Spleen (tissue), 11 donors: Measurements from ENCODE around the gene STIM1. TPM values are rescaled to one million over a fixed set of nuclear protein-coding genes. Genes with fewer than 3 reads are reported as not detected.

Experiments used
- DNase-seq: peaks from one replicate; pipeline ENCODE4 v3.0.0-alpha.2; 2020
- H3K27ac ChIP-seq, 8 donors: fragments of 200-600 bp; sonication (generic) in 7 of 8; 1 replicate in 4 of 8; 2 replicates in 4 of 8; pipeline versions ENCODE4 v1.5.0 to v1.8.0; 2016 to 2021; ENCODE audit warnings: inconsistent platforms in 4 of 8, mild to moderate bottlenecking in 4 of 8, moderate library complexity in 1 of 8
- H3K27me3 ChIP-seq, 7 donors: fragments of 200-600 bp; sonication (generic) in 6 of 7; replicated peaks in 1 of 7; 1 replicate in 4 of 7; 2 replicates in 3 of 7; pipeline versions ENCODE4 v1.5.0 to v1.8.0; 2016 to 2021; ENCODE audit warnings: inconsistent platforms in 3 of 7, mild to moderate bottlenecking in 1 of 7
- H3K36me3 ChIP-seq, 6 donors: fragments of 200-600 bp; sonication (generic) in 5 of 6; 1 replicate in 4 of 6; 2 replicates in 2 of 6; pipeline versions ENCODE4 v1.5.0 to v1.8.0; 2016 to 2021; ENCODE audit warnings: inconsistent platforms in 2 of 6
- H3K4me1 ChIP-seq, 6 donors: fragments of 200-600 bp; sonication (generic) in 5 of 6; 1 replicate in 3 of 6; 2 replicates in 3 of 6; pipeline versions ENCODE4 v1.5.0 to v1.8.0; 2016 to 2021; ENCODE audit warnings: inconsistent platforms in 3 of 6
- H3K4me3 ChIP-seq, 8 donors: fragments of 200-600 bp; sonication (generic) in 7 of 8; 1 replicate in 4 of 8; 2 replicates in 4 of 8; pipeline versions ENCODE4 v1.5.0 to v1.8.0; 2016 to 2021; ENCODE audit warnings: inconsistent platforms in 4 of 8, mild to moderate bottlenecking in 4 of 8, moderate library complexity in 2 of 8
- H3K9me3 ChIP-seq, 8 donors: fragments of 200-600 bp; sonication (generic) in 7 of 8; 1 replicate in 4 of 8; 2 replicates in 4 of 8; pipeline versions ENCODE4 v1.5.0 to v1.8.0; 2016 to 2021; ENCODE audit warnings: inconsistent platforms in 4 of 8
- CTCF ChIP-seq, 11 experiments: fragments of 200-600 bp in 7 of 11; fragments of 450-650 bp in 4 of 11; sonication (generic) in 4 of 11; IDR thresholded peaks in 8 of 11; conservative IDR thresholded peaks in 3 of 11; 1 replicate in 7 of 11; 2 replicates in 4 of 11; pipeline versions ENCODE4 v1.4.0 to v1.8.0; 2016 to 2021; ENCODE audit warnings: antibody characterized with exemption in 11 of 11, inconsistent platforms in 4 of 11, mild to moderate bottlenecking in 1 of 11
- POLR2A ChIP-seq, 3 donors: fragments of 450-650 bp; IDR thresholded peaks; one replicate each; pipeline ENCODE4 v1.5.1; 2017; ENCODE audit warnings: antibody characterized with exemption in 3 of 3, mild to moderate bottlenecking in 1 of 3
- POLR2AphosphoS5 ChIP-seq, 3 donors: sonication (generic); formaldehyde crosslinking; IDR thresholded peaks; one replicate each; pipeline ENCODE4 v1.5.1; 2017; ENCODE audit warnings: antibody characterized with exemption in 3 of 3
- WGBS, 5 donors: extraction: QIAGEN DNeasy Blood & Tissue Kit in 3 of 5; methylation state at CpG; one replicate each; pipeline versions ENCODE4 v1.1.5 to v1.1.7; 2013 to 2018; 5-methylcytosine and 5-hydroxymethylcytosine counted together
- intact Hi-C: fragments of 100-400 bp; cut with DNase I; formaldehyde crosslinking; loops from one replicate; pipeline ENCODE4 v1.15.0; 2023; ENCODE audit warnings: low total_unique reads
- polyA plus RNA-seq, 3 donors: library from polyadenylated mRNA; stranded (reverse); fragments of 200-250 nt; gene quantifications; one replicate each; pipeline ENCODE4 v1.2.1, GENCODE V29; 2013
- total RNA-seq, 7 donors: library from RNA; depleted of rRNA in 3 of 7; stranded (reverse); fragments of >200 nt in 3 of 7; fragmentation: NEBNext Ultra II Directional in 4 of 7; extraction: Animal tissue kit (Norgen Biotek cat#: 25700) in 4 of 7; gene quantifications; one replicate each; pipeline versions ENCODE4 v1.1.0 to v1.2.1, GENCODE V29; 2016 to 2021
- donor health status: healthy with polysubstance abuse.
- donor health status: DM: no; HTN: no; CAD: no; lungs with moderate emphysema.
- donor health status: DM: no; HTN: no; CAD: no.
- donor health status: Bipolar disorder and iron deficiency.
- donor health status: healthy.
- donor health status: DM: no; HTN: no; CAD: no.
- donor health status: DM: yes; HTN: yes; CAD: no.

Gene STIM1
- total and polyA plus RNA-seq, 10 donors: 13.0 to 85.2 (median 58.0) TPM

GRCh38 chr11:3866206-3866605 is 10.7 kb downstream of the STIM1 start:
- intact Hi-C loops: no loop called here
- WGBS, 5 donors: 33 to 65% (median 63%) methylated on average over 5 of the region's 5 CpGs
- peak; percentile 81 for DNase-seq
- Histone ChIP-seq H3K27ac (peak overlapping the region; percentile 27 to 89 (median 80)), H3K9me3 (no peaks in the 10 kb centered on the region), H3K36me3 (no peaks in the 10 kb centered on the region), H3K27me3 (no peaks in the 10 kb centered on the region), H3K4me3 (peak overlapping the region in 1 of 8 donors; percentile 26), H3K4me1 (peaks cover 47 to 100% (median 78%) of the 10 kb centered on the region in 6 donors)
- peak in 3 of 11 experiments; percentile 6 to 24 (median 20) for TF ChIP-seq CTCF (IDR thresholded peaks at IDR 0.05 in 8 of 11, conservative IDR thresholded peaks at IDR 0.05 in 3 of 11)
- TF ChIP-seq POLR2AphosphoS5 (IDR thresholded peaks at IDR 0.05): peak in 1 of 3 donors; percentile 48
- TF ChIP-seq POLR2A (IDR thresholded peaks at IDR 0.05): no peak

GRCh38 chr11:3866836-3867208 is 11.4 kb downstream of the STIM1 start:
- intact Hi-C loops: no loop called here
- no peaks in the 10 kb centered on the region for H3K27me3 ChIP-seq
- TF ChIP-seq CTCF (IDR thresholded peaks at IDR 0.05 in 8 of 11, conservative IDR thresholded peaks at IDR 0.05 in 3 of 11) (no peak), POLR2A (IDR thresholded peaks at IDR 0.05) (no peak), POLR2AphosphoS5 (IDR thresholded peaks at IDR 0.05) (no peak)
- H3K27ac ChIP-seq: peak overlapping the region; percentile 27 to 89 (median 80)
- no peaks in the 10 kb centered on the region for H3K9me3 ChIP-seq
- H3K4me3 ChIP-seq: no peak overlapping the region
- H3K36me3 ChIP-seq: no peaks in the 10 kb centered on the region
- peaks cover 42 to 100% (median 78%) of the 10 kb centered on the region in 6 donors for H3K4me1 ChIP-seq
- no peak for DNase-seq

- peak overlapping the region; percentile 27 to 89 (median 80) for H3K27ac ChIP-seq
- H3K4me1 ChIP-seq: peaks cover 41 to 99% (median 77%) of the 10 kb centered on the region in 6 donors
- WGBS, 5 donors: 43 to 53% (median 51%) methylated on average over 6 of the region's 6 CpGs
- no peaks in the 10 kb centered on the region for H3K9me3 ChIP-seq
- TF ChIP-seq POLR2A (IDR thresholded peaks at IDR 0.05): no peak
- TF ChIP-seq POLR2AphosphoS5 (IDR thresholded peaks at IDR 0.05): peak in 1 of 3 donors; percentile 56
- TF ChIP-seq CTCF (IDR thresholded peaks at IDR 0.05 in 8 of 11, conservative IDR thresholded peaks at IDR 0.05 in 3 of 11): no peak
- no peak for DNase-seq
- intact Hi-C loops: no loop called here
- H3K4me3 ChIP-seq: no peak overlapping the region
- H3K36me3 ChIP-seq: peaks cover 0 to 4% (median 0%) of the 10 kb centered on the region in 6 donors
- H3K27me3 ChIP-seq: no peaks in the 10 kb centered on the region
These were observed 12.0 kb downstream of the STIM1 start for GRCh38 chr11:3867209-3868091.

GRCh38 chr11:3873712-3874349 is 18.4 kb downstream of the STIM1 start:
- TF ChIP-seq POLR2A (IDR thresholded peaks at IDR 0.05) (no peak), CTCF (IDR thresholded peaks at IDR 0.05 in 8 of 11, conservative IDR thresholded peaks at IDR 0.05 in 3 of 11) (no peak), POLR2AphosphoS5 (IDR thresholded peaks at IDR 0.05) (no peak)
- 67 to 89% (median 79%) methylated on average over 1 to 2 of the region's 2 CpGs for WGBS, 5 donors
- DNase-seq: no peak
- intact Hi-C loops: loop anchor here (10.0 kb wide), 1 partner anchor 61 kb away; no protein-coding TSS in a partner anchor
- no peaks in the 10 kb centered on the region for H3K9me3 ChIP-seq
- no peaks in the 10 kb centered on the region for H3K27me3 ChIP-seq
- H3K36me3 ChIP-seq: peaks cover 0 to 4% (median 0%) of the 10 kb centered on the region in 6 donors
- H3K4me3 ChIP-seq: no peak overlapping the region
- no peak overlapping the region for H3K27ac ChIP-seq
- H3K4me1 ChIP-seq: peaks cover 31 to 98% (median 74%) of the 10 kb centered on the region in 6 donors
